GM21576 (cell line): ENCODE results near the gene DLG4.

Experiments
- ATAC-seq: cut with Tn5 transposase; IDR thresholded peaks from one replicate; pipeline ENCODE4 v1.9.1; 2021; ENCODE audit warnings: mild to moderate bottlenecking, moderate library complexity; ENCODE audit not compliant: unreplicated experiment

Gene DLG4

DNA sequence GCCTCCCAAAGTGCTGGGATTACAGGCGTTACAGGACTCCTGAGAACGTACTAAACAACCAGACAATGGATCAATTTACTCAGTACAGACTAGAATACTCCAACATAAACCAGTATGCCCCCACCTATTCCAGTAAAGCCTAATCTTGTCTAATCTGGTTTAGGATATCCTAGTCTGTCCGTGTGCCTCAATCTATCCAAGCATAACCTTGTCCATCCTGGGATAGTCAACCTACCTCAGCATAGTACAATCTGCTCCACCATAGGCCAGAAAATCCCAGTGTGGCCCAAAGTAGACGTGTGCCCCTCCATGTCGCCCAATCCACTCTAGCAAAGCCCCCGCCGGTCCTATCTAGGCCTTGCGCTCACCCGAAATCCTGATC, 14.1 kb upstream of the DLG4 start:
- ATAC-seq = no peak

DNA sequence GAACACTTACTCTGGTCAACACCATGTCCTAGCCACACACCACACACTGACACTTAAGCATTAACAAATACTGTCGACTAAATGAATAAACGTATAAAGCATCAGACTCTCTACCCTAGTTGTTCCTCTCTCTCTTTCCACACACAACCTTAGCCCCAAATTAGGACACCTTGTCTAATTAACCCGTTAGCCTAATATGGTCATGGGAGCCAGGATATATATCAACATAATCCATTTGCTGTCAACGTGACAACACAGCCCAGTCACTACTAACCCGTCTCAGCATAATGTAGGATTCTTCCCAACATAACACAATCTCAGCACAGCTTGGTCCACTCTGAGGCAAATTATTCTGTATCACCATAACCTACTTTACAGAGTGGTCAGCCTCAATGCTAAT, 12.5 kb upstream of the DLG4 start:
- no peak for ATAC-seq

DNA sequence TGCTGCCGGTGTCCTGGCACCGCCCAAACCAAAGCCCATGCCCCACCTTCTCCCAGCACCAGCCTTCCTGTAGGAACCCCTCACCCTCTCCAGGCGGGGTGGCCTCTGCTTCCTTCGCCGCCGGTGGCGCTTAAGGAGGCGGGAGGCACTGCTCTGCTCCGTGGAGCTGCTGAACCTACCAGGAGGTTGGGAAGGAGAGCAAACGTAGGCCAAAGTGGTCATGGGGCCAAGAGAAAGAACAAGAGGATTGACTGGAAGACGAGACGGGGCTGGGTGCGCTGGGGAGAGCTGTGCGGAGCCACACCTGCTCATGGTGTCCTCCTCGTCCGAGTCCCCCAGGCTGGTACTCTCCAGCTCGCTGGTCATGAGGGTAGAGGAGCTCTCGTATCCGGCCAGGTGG, 9.9 kb upstream of the DLG4 start:
- no peak for ATAC-seq

DNA sequence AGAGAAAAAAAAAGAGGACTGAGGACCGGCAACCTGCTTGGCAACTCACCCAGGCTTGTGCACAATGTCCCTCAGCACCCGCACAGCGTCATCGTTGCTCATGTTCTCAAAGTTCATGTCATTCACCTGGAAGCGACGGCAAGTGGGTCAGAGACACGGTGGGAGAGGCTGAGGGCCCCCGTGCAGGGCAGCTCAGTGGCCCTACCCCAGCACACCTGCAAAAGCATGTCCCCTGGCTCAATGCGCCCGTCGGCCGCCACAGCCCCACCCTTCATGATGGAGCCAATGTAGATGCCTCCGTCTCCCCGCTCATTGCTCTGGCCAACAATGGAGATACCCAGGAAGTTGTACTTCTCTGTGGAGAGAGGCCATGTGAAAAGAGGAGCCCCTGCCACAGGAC, 9.3 kb upstream of the DLG4 start:
- ATAC-seq = no peak

DNA sequence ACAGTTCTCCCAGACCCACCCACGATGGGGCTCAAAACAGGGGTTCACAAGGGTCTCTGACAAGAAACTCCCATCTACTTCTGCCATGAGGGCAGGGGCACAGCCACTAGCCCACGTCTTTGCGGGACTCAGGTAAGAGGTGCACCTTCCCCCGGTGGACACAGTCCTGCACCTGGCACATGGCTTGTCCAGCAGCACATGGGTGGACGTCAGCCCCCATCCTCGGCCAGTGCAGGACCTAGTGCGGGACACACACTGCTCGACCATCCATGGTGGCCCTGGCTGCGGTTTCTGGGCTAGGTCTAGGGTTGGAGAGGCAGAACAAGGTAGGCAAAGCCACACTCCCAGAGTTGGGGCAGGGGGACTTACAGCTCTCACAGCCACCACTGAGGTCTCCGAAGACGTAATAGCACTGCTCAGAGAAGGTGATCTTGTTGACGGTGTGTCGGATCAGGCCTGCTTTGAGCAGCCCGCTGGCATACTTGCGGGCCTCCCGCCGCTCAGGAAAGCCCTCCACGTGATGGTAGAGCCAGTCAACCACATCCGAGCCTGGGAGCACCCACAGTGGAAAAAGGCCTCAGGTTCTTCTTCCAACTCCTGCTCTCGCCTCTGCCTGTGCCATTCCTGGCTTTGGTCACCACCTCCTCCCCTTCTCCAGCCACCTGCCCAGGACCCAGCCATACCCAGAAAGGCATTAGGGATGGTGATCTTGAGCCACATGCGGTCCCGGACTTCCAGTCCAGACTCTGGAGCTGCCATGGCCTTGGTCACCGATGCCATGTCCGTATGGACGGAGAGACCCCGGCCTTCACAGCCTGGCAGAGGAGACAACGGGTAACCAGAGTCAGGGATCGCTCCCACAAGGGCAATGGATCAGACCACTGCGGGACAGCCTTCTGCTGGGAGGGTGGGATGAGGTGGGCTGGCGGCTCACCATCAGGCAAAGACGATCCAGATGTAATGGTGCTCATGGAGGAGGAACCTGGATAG, 7.4 kb upstream of the DLG4 start:
- no peak for ATAC-seq

DNA sequence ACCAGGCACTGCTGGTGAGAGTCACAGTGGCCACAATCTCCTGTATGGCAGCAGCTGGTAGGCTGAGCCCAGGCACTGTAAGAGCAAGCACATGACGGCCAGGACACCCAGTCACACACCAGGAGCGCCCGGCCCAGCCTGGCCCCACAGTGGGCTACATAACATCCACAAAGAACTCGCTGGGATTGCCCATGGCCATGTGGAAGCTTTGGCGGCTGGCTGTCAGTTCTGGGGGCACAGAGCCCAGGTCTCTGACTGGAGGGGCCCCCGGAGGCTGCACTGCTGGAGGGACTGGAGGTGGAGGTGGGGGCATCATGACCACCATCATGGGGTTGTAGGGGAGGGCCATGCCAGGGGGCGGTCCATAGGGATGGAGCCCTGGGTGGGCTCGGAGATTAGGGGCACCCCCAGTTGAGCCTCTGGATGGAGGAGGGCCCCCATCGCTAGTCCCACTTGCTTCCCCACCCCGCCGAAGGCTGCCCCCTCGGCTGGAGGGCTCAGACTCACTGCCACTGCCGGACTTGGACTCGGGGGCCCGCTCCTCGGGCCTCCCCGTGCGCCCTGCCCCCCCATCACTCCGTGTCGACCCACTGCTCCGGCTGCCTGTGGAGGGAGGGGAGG, 6.2 kb upstream of the DLG4 start:
- no peak for ATAC-seq

DNA sequence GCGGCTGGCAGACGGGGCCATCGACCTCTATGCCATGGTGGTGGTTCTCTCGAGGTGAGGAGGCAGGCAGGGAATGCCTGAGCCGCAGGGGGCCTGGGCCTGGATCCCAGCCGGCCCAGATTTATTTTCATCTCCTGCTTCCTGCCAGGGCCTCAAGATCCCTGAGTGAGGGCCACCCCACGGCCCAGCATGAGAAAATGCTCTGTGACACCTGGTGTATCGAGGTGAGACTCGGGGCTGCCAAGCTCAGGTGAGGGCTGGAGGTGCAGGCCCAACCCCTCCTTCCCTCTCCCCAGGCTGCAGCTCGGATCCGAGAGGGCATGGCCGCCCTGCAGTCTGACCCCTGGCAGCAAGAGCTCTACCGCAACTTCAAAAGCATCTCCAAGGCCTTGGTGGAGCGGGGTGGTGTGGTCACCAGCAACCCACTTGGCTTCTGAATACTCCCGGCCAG, 5.0 kb upstream of the DLG4 start:
- ATAC-seq = no peak

DNA sequence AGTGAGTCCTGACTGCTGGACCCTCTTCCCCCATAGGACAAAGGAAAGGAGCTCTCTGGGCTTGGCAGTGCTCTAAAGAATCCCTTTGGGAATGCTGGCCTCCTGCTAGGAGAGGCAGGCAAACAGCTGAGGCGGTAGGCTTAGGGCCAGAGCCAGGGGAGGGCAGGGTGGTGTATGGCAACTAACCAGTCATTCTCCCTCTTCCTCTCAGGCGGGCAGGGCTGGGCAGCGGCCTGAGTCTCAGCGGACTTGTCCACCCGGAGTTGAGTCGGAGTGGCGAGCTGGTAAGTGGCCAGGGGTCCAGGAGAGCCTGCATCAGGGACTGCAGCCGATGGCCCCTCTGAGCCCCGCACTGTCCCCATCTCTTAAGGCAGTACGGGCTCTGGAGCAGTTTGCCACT, 4.5 kb upstream of the DLG4 start:
- ATAC-seq = no peak

DNA sequence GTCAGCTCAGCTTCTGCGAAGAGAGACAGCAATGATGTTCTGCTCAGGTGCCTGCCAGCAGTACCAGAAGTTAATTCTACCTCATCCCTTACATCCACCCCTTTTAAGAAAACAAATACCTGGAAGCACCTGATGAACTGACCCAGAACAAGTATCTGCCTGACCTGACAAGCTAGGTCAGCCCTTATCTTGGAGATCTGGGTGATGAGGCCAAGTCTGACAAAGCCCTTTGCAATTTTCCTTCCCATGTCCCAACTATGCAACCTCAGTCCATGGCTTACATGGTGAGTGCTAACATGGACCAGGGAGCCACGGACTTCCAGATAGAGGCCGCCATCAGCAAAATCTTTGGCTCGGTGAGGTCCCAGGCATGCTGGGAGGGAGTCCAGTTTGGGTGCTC, 3.7 kb upstream of the DLG4 start:
- no peak for ATAC-seq

DNA sequence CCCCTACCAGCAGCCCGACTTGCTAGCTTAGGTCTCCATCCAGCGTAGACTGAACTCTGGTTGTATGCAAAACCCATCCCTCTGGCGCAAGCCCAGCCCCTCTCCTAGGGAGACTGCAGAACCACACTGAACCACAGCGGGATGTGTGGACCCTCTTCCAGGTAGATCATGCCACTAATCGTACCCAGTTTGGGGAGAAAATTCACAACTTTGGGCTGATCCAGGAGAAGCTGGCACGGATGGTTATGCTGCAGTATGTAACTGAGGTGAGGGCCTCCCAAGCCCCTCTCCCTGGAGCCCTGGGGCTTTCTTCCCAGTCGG, 3.3 kb upstream of the DLG4 start:
- no peak for ATAC-seq

DNA sequence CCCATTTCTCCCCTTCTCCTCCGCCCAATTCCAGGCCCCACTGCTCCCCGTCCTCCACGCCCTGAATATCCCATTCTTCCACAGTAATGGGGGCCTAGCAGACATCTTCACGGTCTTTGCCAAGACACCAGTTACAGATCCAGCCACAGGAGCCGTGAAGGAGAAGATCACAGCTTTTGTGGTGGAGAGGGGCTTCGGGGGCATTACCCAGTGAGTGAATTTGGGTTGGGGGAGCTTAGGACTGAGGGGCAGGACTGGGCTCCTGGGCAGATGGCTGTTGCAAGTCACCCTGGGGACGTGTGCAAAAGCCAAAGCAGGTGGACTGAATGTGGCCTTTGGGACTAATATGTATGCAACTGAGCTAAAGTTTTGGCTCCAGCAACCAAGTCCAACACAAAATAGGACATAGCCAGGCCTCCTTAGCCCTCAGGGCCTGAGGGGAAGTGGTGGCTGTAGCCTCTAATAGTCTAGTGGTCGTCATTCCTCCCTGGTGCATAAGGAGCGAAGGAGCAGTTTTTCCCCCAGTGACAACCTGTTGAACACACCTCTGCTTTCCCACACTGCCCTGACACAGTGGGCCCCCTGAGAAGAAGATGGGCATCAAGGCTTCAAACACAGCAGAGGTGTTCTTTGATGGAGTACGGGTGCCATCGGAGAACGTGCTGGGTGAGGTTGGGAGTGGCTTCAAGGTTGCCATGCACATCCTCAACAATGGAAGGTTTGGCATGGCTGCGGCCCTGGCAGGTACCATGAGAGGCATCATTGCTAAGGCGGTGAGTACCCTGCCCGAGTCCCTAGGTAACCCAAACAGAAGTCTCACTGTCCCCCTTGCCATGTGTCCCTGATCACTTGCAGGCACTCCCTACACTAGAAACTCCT, 2.7 kb upstream of the DLG4 start:
- ATAC-seq = no peak

DNA sequence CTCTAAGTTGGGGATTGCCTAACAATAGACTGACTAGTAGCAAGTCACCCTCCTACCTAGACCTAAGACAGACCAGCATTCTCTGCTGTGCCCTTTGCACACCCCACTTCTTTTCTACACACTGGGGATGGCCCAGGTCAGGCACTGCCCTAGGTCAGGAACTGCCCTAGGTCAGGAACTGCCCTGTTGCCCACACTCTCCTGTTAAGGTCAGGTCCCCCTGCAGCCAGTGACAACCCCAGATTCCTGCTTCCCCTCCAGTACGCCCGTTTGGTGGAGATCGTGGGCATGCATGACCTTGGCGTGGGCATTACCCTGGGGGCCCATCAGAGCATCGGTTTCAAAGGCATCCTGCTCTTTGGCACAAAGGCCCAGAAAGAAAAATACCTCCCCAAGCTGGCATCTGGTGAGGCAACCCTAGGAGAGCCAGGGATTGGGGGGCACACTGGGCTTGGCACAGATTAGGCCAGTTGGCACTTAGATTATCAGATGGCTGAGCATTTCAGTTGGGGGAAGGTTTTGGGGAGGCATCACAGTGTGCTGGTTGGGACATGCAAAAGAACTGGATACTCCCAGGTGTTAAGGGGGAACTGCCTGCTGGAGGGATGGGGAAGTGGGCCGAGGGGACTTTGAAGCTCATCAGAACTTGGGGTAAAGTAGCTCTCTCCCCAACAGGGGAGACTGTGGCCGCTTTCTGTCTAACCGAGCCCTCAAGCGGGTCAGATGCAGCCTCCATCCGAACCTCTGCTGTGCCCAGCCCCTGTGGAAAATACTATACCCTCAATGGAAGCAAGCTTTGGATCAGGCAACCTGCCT, 1.8 kb upstream of the DLG4 start:
- no peak for ATAC-seq

DNA sequence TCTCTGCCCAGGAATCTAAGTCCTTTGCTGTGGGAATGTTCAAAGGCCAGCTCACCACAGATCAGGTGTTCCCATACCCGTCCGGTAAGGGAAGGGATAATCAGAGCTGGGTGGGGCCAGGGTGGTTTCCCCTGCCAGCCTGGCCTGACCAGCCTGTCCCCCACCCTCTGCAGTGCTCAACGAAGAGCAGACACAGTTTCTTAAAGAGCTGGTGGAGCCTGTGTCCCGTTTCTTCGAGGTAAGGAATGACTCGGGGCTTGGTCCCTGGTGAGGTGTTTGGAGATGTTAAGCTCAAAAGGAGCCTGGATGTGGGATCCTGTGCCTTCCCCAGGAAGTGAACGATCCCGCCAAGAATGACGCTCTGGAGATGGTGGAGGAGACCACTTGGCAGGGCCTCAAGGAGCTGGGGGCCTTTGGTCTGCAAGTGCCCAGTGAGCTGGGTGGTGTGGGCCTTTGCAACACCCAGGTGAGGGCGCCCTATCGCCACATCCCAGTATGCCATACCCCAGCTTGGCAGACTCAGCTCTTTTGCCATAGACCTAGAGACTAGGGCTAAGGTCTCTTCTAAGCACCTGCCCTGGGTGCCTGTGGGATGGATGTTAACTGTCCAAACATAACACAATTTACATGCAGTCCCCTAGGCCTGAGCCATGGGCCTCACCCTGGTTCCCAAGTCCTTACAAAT, 1.1 kb upstream of the DLG4 start:
- no peak for ATAC-seq

DNA sequence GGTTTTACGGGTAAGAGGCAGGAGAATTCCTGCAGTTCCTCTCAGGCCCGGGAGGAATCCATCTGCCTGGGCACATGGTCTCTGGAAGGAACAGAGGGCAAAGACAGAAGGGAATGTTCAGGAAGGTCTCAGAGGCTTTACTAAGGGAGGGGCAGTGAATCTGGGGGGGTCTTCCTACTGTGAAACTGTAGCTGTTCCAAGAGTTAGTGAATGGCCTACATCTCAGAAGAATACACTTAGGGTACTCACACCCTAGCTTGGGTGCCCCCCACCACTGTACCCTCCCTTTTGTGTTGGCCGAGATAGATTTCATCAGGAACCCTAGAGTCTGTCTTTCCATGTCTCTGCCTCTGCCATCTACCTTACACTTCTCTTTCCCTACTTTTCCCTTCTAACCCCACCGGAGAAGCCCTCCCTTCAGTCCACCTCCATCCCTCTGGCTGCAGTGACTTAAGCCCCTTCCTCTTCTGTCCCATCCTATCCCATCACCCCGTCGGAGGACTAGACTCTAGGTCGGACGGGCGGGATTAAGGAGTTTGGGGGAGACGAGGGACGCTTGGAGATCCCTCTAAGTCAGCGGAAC, 316 bp downstream of the DLG4 start:
- ATAC-seq = no peak

DNA sequence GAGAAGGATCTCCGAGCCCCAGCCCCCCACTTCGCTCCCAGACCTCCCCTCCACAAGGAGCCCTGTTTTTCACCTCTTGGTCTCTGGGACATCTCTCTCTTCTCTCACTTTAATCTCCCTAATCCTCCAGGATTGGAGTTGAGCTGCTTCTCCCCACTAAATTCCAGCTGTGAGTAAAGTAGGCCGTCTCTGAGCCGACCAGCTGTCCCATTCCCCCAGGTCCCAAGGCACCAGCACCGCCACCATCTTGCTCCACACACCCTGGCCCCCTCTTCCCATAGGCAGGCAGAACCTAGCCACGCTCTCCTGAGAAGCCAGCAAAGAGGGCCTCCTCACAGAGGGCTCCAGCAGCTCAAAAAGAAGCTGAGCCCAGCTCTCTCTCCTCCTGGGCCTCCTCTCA, 878 bp downstream of the DLG4 start:
- ATAC-seq = no peak

DNA sequence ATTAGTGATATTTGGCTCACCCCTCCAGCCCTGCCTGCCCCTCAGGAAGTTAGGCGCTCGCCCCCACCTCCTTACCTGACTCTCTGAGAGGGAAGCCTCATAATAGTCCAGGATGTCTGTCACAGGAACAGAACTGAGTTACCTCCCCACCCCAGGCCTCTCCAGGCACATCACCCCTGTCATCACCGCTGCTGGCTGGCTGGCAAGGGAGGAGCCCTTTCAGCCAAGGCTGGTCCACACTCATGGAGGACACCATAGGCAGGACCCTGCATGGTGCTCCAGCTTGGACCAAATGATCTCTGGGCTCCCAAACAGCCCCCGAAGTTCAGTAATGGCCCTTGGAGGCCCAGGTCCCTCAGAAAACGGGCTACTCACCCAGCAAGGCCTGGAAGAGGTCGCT, 1.5 kb downstream of the DLG4 start:
- ATAC-seq = no peak

DNA sequence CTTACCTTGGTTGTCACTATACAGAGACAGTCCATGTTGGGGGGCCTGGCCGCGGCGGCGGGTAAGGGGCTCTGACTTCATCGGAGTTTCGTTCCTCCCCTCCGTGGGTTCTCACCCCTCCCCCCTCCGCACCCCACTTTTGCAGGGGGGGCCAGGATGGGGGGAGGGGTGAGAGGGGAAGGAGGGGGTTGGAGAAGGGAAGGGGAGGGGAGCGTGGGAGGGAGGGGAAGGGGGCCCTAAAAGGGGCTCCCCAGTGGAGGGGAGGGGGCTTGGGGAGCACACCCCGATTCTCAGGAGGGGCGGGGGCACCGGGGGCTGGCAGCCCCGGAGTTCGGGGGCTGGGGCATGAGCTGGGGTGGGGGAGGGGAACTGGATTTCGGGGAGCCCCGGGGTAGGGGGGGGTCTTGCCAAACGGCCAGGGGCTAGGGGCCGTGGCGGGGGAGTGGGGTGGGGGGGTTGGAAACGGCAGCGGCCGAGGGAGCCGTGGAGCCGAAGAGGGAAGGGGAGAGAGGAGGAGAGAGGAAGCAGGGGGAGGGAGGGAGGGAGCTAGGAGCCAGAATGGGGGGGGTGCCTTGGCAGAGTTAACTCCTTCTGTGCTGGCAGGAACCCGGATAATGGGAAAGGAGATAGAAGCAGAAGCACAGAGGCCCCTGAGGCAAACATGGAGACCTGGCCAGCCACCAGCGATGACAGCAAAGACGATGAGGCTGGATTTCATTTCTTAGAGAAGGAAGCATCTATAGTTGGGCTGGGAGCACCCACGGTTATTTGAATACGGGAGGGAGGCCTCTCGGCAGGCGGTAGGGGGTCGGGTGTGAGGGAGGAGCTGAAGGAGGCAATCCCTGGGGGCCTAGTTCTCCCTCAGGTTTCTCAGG, 2.3 kb downstream of the DLG4 start:
- no peak for ATAC-seq

DNA sequence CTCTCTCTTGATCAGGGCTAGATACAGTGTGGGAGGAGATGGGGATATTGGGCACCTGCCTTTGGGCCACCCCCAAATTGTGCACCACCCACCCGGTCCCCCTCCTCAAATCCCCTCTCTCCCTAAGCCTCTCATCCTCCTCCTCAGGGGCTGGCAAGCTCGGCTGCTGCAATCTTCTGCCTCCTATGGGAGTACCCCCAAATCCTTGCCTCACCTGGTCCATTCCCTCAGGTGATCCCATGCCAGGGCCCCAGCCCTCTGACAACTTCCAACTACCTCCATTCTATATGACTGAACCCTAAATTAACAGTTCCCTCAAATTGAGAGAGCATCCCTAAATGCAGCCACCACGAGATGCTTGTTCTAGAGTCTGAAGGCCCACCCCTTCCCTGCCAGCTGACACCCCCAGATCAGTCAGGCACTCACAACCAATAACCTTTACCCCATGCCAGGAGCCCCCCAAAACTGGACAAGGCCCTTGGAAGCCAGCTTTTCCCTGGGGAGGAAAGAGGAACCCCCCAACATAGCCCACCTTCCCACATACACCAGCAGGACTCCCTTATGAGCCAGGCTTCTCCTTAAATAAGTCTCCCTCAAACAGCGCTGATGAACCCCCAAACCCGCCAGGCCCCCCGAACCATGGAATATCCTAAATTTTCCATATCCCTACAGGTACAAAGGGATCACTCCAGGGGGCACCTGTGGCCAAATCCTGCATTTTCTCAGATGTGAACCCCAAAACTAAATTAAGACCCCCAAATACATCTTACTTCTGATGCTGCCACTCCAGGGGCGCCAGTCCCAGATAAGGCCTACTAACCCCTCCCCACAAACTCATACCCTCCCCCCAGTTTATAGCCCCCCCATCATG, 3.2 kb downstream of the DLG4 start:
- no peak for ATAC-seq
